HG03139 (cell line): Measurements from ENCODE around the gene OVAAL.

Source experiments
- ATAC-seq: cut with Tn5 transposase; IDR thresholded peaks from one replicate; pipeline ENCODE4 v1.9.1; 2021; ENCODE audit not compliant: unreplicated experiment

OVAAL gene

DNA sequence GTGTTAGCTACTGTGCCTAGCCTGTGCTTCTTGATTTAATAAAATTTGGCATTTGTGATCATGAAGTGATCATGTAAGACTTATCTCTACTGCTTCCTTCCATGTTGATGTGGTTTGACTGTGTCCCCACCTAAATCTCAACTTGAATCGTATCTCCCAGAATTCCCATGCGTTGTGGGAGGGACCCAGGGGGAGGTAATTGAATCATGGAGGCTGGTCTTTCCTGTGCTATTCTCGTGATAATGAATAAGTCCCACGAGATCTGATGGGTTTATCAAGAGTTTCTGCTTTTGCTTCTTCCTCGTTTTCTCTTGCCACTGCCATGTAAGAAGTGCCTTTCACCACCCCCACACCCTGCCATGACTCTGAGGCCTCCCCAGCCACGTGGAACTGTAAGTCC lies at the start of gene OVAAL:
Gene OVAAL, plus strand, starts transcription at position 301 of the 400 bp plus-strand sequence.
- no peak for ATAC-seq

DNA sequence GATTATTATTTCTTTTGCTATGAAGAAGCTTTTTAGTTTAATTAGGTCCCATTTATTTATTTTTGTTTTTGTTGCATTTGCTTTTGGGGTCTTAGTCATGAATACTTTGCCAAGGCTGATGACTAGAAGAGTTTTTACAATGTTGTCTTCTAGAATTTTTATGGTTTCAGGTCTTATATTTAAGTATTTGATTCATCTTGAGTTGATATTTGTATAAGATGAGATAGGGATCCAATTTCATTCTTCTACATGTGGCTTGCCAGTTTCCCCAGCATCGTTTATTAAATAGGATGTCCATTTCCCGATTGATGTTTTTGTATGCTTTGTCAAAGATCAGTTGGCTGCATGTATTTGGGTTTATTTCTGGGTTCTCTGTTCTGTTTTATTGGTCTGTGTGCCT lies 47.9 kb upstream of the OVAAL start:
- no peak for ATAC-seq

DNA sequence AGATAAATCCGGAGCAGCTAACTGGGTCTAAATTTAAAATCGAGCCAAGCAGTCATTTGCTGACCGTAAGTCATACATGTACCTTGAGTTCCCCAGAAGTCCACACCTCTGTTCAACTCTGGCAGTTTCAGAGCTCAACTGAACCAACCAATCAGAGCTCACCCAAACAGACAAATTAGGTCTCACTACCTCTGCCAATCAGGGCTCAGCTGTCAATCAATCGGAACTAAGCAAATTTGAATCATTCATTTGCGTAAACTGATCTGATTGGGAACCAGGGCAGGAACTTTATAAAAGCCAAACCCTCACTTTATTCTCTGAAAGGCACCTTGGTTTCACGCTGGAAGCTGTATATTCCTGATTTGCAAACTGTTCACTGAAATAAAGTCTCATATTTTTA lies 45.2 kb upstream of the OVAAL start:
- ATAC-seq: no peak

DNA sequence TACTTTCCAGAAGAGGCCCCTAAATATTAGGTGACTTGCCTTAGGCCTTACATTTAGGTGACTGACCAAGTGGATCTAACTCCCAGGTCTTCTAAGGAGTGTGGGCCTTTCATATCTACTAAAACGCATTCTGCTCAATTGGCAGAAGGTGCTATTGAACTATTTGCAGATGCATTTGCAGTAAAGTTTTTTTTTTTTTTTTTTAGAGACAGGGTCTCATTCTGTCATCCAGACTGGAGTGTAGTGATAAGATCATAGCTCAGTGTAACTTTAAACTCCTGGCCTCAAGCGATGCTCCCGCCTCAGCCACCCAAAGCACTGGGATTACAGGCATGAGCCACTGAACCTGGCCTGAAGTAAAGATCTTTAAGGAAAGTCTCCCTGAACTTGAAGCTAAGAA lies 43.4 kb upstream of the OVAAL start:
- ATAC-seq: no peak

DNA sequence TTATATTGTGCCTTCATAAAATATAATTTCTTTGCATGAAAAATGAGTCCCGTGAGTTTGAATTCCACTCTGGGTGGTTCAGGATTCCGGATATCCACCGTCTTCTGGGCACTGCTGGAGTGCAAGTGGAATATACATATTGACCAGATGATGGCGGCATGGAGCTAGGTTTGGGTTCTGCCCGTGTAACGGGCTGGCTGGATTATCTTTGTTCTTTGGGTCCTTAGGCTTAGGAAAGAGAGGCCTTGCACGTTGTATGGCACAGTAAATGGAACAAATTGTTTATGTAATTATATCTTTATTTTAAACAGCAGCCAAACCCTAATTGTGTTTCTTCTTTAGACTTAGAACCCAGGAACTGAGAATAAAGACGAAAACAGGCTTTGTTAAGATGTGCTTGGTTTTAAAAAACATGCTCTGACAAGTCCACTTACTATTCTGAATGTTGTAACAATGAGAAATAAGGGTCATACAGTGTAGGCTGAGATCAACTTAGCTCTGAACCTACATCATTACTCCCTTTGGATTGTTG lies 42.8 kb upstream of the OVAAL start:
- peak; percentile 96 for ATAC-seq

DNA sequence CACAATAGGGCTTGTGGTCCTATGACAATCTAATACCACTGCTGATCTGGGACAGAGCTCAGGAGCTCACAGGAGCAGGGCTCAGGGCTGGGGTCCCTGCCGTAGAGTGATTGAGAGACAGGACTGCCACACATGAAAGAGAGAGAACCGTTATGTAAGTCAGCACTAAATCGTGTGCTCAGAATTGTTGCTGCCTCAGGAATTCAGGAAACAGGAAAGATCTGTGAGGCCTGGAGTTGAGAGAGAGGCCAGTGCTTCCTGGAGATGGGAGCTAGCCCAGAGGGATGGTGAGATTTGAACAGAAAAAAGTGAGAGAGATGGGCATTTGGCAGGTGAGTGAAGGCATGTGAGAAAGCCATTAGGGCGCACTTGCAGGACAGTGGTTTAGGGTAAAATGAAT lies 38.9 kb upstream of the OVAAL start:
- ATAC-seq: no peak

DNA sequence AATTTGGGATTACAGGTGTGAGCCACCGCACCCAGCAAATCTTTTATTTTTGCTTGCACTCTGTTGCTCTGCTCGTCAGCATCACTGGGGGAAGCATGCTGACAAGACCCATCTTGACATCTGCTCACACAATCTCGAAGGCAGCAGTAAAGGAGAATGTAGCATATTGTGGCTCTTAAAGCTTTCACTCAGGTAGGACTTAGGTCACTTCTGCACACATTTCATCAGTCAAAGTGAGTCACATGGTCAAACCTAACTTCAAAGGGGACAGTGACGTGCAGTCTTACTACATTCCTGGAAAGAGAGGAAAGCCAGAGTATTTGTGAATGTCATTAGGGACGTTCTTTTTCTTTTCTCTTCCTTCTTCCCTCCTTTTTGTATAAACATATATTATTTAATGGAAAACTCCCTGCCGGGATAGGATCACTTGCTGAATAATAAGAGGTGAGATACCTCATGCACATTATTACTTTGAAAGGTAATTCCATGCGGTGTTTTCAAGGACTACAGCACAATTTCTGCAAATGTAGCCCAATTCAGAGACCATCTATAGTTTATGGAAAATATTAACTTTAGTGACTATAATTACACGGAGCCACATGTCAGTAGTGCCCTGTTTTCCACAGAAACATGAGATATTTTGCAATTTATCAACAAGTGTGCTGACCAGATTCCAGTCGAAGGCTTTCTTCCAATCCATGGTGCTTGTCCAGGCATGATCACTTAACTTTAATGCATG lies 37.1 kb upstream of the OVAAL start:
- ATAC-seq: no peak

DNA sequence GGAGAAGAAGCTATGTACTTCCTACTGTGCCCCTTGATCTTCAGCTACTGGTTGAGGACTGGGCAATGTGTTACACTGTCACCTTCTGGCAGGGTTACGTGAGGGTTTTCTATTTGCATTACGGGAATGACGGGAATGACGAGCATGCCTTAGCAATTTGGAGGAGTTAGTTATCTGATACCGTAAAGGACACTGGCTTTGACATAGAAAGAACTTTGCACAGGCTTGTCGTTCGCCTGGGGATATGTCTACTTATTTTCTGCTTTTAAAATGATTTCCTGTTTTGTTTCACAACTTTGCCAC lies 36.6 kb upstream of the OVAAL start:
- ATAC-seq: no peak

DNA sequence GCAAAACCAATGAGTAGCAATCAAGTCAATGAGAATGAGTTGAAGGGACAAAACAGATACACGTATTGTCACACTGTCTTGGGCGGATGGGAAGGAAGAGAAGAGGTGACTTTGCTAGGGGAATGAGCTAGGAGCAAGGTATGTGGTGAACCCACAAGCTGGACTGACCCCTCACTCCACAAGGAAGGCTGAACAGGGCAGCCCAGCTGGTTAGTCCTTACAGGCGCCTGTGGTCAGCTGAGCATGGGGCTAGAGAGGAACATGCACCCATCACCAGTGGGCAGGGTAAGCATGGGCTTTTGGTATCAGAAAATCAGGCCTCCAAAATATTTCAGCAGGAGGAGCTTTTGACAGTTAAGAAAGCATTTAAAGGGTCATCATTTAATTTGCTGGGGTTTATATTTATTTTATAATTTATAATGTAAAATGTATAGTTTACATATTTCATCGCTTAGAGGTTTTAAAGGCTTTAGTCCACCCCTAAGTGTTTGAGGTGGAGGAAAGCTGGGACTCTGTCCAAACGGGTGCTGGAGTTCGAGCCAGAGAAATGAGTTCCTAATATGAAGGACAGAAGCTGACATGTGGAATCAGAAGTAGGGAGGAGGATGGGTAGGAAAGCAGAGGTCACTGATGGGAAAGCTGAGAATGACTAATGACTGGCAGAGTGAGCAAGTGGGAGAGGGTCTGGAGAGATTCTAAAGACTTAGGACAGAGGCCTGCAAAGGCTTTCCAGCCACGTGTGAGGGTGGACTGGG lies 34.4 kb upstream of the OVAAL start:
- ATAC-seq: no peak

DNA sequence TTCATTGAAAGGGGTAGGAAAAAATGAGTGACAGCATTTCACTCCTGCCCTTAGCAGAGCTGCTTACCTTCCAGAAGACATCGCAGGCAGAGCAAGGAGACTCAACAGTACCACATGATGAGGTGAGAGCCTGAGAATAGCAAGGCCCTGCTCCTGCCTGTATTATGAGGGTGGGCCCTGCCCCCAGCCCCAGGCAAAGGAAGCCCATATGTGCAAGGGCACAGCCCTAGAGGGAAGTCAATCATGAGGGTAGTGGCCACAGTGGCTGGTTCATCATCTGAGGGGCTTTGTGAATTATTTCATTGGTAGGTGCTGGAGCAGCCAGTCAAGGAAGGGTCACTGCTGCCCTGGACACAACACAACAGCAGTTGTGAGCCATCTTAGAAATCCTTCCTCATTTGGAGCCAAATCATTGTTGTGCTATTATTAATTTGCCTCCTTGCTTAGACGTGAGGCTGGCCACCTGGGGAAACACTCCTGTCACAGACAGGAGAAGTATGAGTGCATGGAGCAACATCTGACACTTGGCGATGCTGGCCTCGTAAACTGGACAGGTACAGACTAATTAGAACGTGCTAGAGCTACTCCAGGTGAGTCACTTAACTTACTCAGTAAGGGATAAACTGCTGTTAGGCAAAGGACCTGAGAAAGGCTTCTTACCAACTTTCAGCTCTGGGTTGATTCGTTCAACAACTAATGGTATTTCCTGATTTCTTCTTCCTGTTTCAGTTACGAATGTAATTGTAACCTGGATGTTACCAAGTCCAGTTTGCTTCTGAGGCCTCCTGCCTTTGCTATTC lies 33.6 kb upstream of the OVAAL start:
- no peak for ATAC-seq

DNA sequence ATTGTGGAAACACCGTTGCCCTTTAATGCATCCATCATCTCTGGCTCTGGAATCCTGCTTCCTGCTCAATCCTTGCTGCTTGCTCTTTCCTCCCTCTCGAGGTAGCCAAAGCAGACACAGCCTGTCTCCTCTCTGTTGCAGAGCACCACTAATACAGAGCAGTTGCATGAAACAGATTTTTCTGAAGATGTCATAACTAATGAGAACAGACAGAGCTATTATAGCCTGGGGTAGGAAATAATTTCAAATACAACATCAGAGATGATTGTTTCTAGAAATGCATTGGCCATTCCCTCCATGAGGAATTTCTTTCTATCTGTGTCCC lies 33.1 kb upstream of the OVAAL start:
- ATAC-seq: no peak

DNA sequence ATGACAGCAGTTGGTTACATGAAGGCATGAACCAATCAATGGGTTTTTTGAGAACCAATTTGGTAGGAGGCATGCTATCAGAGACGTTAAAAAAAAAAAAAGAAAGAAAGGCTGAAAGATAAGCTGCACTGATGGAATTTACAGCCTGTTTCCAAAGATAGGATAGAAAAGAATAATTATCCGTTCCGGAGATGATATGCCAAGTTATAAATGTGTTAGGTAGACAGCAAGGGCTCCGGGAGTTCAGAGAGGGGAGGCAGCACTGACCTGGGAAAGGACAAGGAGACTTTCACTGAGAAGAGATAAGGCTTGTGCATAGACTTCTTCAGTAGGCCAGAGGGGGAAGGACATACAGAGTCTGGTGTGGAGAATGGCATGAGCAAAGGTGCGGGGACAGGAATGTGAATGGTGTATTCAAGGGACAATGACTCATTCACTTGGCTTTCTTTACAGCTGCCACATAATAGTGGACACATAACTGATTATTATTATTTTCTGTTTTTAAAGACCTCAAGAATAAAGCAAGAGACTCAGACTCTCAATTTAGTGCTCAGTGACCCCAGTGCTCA lies 31.6 kb upstream of the OVAAL start:
- no peak for ATAC-seq

DNA sequence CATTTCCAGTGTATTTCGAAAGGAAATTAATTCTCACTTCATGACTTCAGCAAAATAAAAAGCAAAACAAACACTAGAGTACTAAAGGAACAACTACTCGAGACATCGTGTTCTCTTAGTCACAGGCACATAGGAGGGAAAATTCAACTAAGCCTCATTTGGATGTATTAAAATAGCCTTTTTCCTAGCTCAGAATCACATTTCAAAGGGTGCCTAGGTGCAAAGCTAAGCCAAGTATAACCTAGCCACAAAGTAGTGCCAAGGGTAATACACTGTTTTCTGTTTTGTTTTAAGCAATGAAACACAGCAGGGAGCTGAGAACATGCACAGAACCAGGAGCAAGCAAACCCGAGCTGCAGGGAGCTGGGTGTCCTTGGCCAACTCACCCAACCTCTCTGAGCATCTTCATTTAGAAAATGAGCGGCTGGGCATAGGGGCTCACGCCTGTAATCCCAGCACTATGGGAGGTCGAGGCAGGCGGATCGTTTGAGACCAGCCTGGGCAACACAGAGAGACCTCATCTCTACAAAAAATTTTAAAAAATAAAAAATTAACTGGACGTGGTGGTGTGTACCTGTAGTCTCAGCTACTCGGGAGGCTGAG lies 29.8 kb upstream of the OVAAL start:
- ATAC-seq: no peak

DNA sequence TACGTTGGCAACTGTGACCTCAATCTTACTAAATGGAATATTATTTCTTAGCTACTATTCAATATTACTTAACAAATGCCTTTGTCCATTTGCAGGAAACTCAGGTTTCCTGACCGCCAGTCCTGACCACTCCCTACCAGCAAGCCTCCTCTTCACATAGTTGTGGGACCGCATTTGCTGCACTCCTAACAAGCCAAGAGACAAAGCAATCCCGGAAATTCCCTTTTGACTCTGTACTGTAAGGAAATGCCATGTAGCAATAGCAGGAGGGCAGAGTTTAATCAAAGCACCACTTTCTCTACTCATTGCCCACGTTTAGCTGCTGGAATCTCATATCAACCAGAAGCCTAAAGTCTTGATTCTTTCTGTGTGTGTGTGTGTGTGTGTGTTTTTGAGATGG lies 28.3 kb upstream of the OVAAL start:
- ATAC-seq: no peak

DNA sequence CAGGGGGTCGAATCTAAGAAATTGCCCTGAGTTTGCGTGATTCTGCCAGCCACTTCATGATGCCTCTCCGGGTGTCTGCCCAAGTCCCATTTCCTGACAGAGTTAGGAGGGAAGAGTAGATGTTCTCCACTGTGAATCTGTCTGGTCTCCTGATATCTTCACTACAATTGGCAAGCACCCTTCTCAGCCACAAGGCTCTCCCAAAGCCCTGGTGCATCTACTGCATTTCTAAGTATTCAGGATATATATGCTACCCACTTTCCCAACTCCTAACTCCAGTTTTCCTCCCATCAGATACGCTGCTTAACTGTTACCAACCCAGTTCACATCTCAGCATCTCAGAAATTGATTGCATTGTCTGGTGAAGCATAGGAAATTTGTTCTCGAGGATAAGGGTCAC lies 25.9 kb upstream of the OVAAL start:
- ATAC-seq: no peak

DNA sequence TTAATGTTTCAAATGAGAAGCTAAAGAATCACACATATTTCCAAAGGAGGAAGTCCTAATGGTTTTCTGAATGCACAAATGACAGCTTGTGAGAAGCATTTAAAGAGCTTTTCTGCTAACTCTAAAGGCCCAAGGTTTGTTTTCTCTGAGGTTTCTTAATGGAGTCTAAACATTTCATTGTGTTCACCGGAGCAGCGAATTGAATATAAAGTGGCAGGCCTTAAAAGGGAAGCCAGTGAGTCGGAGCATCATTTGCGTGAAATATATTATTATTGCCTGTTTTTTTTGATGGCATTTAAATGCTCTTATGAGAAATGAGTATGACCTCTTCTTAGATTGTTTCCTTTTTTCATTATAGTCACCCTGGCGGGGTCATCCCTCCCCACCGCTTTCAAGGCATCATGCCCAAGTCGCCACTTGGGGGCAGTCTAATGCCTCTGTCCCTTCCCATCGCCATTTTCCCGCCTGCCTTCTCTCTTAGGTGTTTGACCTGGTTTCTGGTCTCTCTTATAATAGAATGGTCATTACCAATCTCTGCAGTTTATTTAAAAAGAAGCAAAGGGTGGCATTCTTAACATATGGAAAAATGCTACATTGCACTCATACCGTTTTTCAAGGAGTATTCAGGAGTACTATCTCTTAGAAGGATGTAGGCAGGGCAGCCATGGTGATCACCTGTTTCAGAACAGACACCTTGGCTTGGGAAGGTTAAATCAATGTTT lies 25.3 kb upstream of the OVAAL start:
- no peak for ATAC-seq

DNA sequence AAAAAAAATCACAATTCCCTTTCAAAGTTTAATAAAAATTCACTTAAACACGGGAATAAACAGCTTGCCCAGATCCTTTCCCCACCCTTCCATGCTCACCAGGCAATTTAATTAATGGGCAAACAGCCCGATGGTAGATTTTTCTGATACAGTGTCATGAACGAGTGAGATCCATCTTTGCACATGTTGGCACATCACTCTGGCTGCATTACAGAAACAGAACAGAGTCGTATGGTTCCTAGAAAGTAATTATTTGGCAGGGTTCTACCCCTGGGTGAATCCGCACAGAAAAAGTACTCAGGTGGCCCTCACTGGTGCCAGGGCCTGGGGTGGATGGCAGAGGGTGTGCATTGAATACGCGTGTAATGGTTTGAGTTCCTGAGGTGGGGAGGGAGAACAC lies 24.6 kb upstream of the OVAAL start:
- no peak for ATAC-seq

DNA sequence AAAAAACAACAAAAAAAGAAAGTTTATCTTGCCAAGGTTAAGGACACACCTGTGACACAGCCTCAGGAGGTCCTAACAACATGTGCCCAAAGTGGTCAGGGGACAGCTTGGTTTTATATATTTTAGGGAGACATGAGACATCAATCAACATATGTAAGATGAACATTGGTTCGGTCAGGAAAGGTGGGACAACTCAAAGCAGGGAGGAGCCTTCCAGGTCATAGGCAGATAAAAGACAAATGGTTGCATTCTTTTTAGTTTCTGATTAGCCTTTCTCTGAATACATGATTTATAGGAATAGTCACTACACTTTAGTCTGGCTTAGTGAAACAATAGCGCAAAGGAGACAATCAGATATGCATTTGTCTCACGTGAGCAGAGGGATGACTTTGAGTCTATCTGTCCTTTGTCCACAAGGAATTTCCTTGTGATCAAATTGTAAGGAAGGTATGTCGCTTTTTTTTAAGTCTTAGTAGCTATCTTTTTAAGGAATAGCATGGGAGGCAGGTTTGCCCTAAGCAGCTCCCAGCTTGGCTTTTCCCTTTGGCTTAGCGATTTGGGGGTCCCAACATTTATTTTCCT lies 23.3 kb upstream of the OVAAL start:
- no peak for ATAC-seq

DNA sequence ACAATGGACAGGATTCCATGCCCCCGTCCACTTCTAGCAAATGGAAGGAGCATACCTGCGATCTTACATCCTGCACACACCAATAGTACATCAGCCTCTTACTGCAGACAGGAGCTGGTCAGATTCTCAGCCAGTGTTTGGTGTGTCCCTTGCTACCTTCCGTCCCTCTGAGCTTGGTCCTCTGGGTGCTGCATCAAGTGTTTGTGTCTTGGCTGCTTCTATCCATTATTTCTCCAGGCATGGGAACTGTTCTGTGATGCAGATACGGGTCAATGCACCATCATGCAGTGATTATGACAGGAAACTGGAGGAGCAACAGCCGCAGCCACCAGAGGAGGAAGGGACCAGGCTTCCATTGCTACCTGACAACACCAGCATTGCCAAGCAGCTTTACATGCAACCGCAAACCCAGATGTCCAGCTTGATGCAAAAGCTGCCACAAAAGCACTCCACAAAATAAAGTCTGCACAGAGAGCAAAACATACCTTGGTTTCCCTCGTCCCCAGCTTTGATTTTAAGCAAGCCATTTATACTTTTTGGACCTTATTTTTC lies 21.9 kb upstream of the OVAAL start:
- ATAC-seq: no peak

DNA sequence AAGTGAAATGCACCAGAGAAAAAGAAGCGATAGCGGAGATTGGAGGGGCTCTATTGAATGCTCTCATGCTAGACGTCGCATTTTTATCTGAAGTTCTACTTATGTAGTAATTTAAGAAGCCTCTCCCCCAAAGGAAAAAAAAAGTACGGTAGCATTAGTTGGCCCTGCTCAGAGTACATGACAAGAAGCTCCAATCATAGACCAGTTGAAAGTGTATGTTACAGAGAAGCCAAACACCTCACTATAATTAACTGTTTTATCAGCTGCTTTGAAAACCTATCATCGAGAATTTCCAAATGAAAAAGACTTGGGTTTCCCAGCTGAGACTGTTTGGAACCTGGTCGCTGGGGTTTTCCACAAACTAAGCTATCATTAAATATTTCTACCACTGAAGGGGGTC lies 19.6 kb upstream of the OVAAL start:
- no peak for ATAC-seq
